HG03060 (cell line): ENCODE results near the gene INSM1.

Source experiments
- ATAC-seq: cut with Tn5 transposase; IDR thresholded peaks from one replicate; pipeline ENCODE4 v1.9.1; 2021; ENCODE audit warnings: low read depth, moderate number of reproducible peaks; ENCODE audit not compliant: unreplicated experiment

INSM1 gene

GRCh38 chr20:20391766-20392165, 23.9 kb downstream of the INSM1 start:
- ATAC-seq = no peak

- no peak for ATAC-seq
Observed at GRCh38 chr20:20393207-20394120, 25.6 kb downstream of the INSM1 start.

GRCh38 chr20:20395087-20395486, 27.2 kb downstream of the INSM1 start:
- ATAC-seq = no peak

- ATAC-seq = no peak
Observed at GRCh38 chr20:20395903-20396568, 28.1 kb downstream of the INSM1 start.

GRCh38 chr20:20396794-20397193, 28.9 kb downstream of the INSM1 start:
- no peak for ATAC-seq

GRCh38 chr20:20398123-20398522, 30.2 kb downstream of the INSM1 start:
- ATAC-seq = no peak

GRCh38 chr20:20399531-20400500, 31.9 kb downstream of the INSM1 start:
- no peak for ATAC-seq

GRCh38 chr20:20401991-20402390, 34.1 kb downstream of the INSM1 start:
- no peak for ATAC-seq

GRCh38 chr20:20404633-20405032, 36.7 kb downstream of the INSM1 start:
- no peak for ATAC-seq

GRCh38 chr20:20405623-20406022, 37.7 kb downstream of the INSM1 start:
- no peak for ATAC-seq

- ATAC-seq = no peak
Observed at GRCh38 chr20:20406306-20406705, 38.4 kb downstream of the INSM1 start.

- no peak for ATAC-seq
Observed at GRCh38 chr20:20407891-20408805, 40.2 kb downstream of the INSM1 start.

GRCh38 chr20:20409331-20409730, 41.4 kb downstream of the INSM1 start:
- no peak for ATAC-seq

- no peak for ATAC-seq
Observed at GRCh38 chr20:20410678-20411077, 42.8 kb downstream of the INSM1 start.

GRCh38 chr20:20411402-20411801, 43.5 kb downstream of the INSM1 start:
- no peak for ATAC-seq

- ATAC-seq = no peak
Observed at GRCh38 chr20:20411836-20412235, 43.9 kb downstream of the INSM1 start.

GRCh38 chr20:20412750-20413149, 44.8 kb downstream of the INSM1 start:
- ATAC-seq = no peak

- no peak for ATAC-seq
Observed at GRCh38 chr20:20413810-20414281, 45.9 kb downstream of the INSM1 start.

- no peak for ATAC-seq
Observed at GRCh38 chr20:20414640-20415220, 46.8 kb downstream of the INSM1 start.
